Activated effector memory CD4-positive, alpha-beta T cell treated with Interleukin-2 at 50 U/mL for 16 hours (primary cell): ENCODE results near the gene FSTL1.

Experiments used
- DNase-seq: peaks from one replicate; pipeline ENCODE4 v3.0.0-alpha.2; 2020

The FSTL1 gene

DNA sequence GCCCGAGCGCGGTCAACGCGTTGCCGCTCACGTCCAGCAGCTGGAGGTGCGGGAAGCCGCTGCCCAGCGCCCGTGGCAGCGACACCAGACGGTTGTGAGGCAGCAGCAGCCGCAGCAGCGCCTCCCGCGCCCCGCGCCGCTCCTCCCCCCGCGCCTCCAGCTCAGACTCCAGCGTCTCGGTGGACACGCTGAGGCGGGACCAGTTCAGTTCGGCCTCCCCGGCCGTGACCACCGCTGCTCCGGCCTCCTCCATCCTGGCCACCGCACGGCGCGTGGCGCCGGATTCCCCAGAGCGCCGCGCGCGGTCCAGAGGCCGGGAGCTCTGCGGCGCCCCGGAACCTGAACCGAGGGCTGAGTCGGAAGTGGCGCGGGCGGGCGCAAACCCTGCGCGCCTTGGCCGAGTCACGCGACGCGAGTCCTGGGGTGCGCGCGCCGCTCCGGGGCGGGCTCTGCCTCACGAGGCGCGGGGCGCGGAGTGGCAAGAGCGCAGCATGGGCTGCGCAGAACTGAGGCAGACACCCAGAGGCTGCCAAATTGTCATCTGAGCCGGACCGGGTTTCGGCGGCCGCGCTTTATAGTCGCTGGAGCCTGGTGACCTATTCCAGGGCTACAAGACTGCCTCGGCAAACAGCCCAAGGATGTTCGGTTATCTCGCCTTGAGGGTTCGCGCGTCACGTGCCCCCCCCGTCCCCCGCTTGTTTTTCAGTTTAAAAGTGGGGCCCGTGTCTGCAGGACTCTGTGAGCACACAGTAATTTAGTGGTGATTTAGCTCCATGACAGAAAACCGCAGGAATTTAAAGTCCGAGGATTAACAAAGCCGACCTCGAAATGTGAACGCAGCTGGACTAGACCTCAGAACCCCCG, 101.6 kb downstream of the FSTL1 start, which contains the start of gene LRRC58:
Gene LRRC58 (minus strand): TSS at position 364 of the 864 bp plus-strand sequence. CDS start 111 bp downstream, at position 253.
- peak; percentile 86 for DNase-seq

DNA sequence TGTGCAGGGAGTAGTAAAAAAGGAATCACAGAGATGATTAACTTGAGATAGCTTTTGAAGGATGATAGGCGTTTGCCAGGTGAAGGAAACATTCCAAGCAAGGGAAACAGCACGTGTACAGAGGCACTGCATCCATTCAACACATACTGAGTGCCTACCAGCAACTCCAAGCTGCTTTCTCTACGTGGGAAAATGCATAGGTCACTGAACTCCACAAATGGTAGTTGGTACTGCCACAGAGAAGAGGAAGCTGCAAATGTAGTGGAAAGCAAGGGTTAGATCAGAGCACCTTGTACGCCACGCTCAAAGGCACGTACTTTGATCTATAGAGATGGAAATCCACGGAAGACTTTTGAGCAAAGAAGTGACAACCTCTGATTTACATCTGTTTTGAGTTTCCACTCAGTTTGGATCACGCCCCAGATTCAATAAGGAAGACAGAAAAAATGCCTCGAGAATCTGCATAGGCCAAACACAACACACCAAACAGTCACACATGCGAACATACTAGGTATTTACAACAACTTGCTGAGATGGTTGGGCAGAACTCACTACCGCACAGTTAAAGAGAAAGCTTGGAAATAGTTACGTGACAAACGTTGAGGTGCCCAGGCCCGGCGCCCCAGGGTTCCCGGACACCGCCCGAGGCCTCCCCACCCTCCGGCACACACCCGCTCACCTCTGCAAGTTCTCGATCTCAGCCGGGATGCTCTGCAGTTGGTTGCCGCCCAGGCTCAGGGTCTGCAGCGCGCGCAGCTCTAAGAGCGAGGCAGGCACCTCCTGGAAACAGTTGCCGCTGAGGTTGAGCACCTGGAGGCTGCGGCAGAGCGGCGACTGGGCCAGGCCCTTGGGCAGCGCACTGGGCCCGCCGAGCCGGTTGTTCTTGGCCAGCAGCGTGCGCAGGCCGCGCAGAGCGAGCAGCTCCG, 102.5 kb downstream of the FSTL1 start:
- DNase-seq, result peak; percentile 60

DNA sequence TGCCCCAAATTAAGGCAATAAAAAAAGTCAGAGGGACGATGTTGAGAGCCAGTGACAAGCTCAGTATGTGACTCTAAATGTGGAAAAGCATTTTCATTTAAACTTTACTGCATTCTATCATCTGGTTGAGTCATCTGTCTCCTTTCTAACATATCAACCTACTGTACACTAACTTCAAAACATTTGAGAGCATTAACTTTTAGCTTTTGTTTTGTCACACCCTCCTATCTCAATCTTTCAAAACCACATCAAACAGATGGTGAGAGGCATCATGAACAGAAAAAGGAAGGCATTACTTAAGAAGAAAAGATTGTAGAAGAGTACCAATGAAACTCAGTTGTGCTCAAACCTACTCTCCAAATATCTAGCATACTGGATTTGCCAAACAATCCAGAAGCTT, 106.4 kb downstream of the FSTL1 start:
- DNase-seq, result no peak
